HepG2 (cell line): ENCODE measurements around the gene RHBDD3. TPM values are rescaled to one million over a fixed set of nuclear protein-coding genes. Genes with fewer than 3 reads are reported as not detected.

ENCODE experiments used
- ARHGAP35 ChIP-seq: sonication (generic); formaldehyde crosslinking; IDR thresholded peaks from 2 replicates; pipeline ENCODE4 v1.9.0; 2022; ENCODE audit warnings: mild to moderate bottlenecking, inconsistent platforms, moderate library complexity, missing genetic modification reagents, borderline replicate concordance
- DR1 ChIP-seq: sonication (generic); formaldehyde crosslinking; IDR thresholded peaks from 2 replicates; pipeline ENCODE4 v1.8.0; 2021; ENCODE audit warnings: mild to moderate bottlenecking, missing genetic modification reagents, inconsistent platforms
- HOXA3 ChIP-seq: sonication (generic); formaldehyde crosslinking; IDR thresholded peaks from 2 replicates; pipeline ENCODE4 v1.5.0; 2020; ENCODE audit warnings: missing genetic modification reagents
- MAFK ChIP-seq, 2 experiments: IDR thresholded peaks in 1 of 2; conservative IDR thresholded peaks in 1 of 2; 2 replicates each; pipeline ENCODE4 v1.6.1; 2011; ENCODE audit warnings: improper control_type of control experiment in 2 of 2, low read length in 2 of 2
- PATZ1 ChIP-seq: sonication (generic); formaldehyde crosslinking; IDR thresholded peaks from 2 replicates; pipeline ENCODE4 v1.4.0; 2020; ENCODE audit warnings: missing genetic modification reagents
- PCBP2 ChIP-seq: fragments of 200-400 bp; formaldehyde crosslinking; optimal IDR thresholded peaks from 2 replicates; pipeline ENCODE3; 2018; ENCODE audit warnings: low read length, low read depth; ENCODE audit not compliant: poor library complexity, severe bottlenecking
- RFXANK ChIP-seq: IDR thresholded peaks from 2 replicates; pipeline ENCODE4 v1.6.1; 2016
- TEAD3 ChIP-seq: optimal IDR thresholded peaks from 2 replicates; pipeline ENCODE3; 2016; ENCODE audit warnings: borderline replicate concordance
- ZGPAT ChIP-seq: IDR thresholded peaks from 2 replicates; pipeline ENCODE4 v1.6.1; 2016; ENCODE audit warnings: mild to moderate bottlenecking
- ZMYM2 ChIP-seq: sonication (generic); formaldehyde crosslinking; IDR thresholded peaks from 2 replicates; pipeline ENCODE4 v1.8.0; 2022; ENCODE audit warnings: mild to moderate bottlenecking, missing genetic modification reagents
- ZNF503 ChIP-seq: sonication (generic); formaldehyde crosslinking; IDR thresholded peaks from 2 replicates; pipeline ENCODE4 v1.4.0; 2020; ENCODE audit warnings: missing genetic modification reagents
- ZNF543 ChIP-seq: sonication (generic); formaldehyde crosslinking; IDR thresholded peaks from 2 replicates; pipeline ENCODE4 v1.4.0; 2020; ENCODE audit warnings: mild to moderate bottlenecking, missing genetic modification reagents
- ZNF75D ChIP-seq: sonication (generic); formaldehyde crosslinking; IDR thresholded peaks from 2 replicates; pipeline ENCODE4 v1.8.1; 2023; ENCODE audit warnings: missing genetic modification reagents, mild to moderate bottlenecking, borderline replicate concordance
- ZNF776 ChIP-seq: sonication (generic); formaldehyde crosslinking; IDR thresholded peaks from 2 replicates; pipeline ENCODE4 v1.4.0; 2020; ENCODE audit warnings: mild to moderate bottlenecking, missing genetic modification reagents
- ZNF780A ChIP-seq: sonication (generic); formaldehyde crosslinking; IDR thresholded peaks from 2 replicates; pipeline ENCODE4 v1.8.0; 2022; ENCODE audit warnings: mild to moderate bottlenecking, missing genetic modification reagents, moderate library complexity
- ZSCAN22 ChIP-seq: sonication (generic); formaldehyde crosslinking; IDR thresholded peaks from 2 replicates; pipeline ENCODE4 v1.4.0; 2020; ENCODE audit warnings: mild to moderate bottlenecking, missing genetic modification reagents
- polyA plus RNA-seq, 8 experiments: library from polyadenylated mRNA; depleted of rRNA in 3 of 8; stranded (reverse) in 7 of 8; unstranded in 1 of 8; fragments of >200 nt; fragmentation: Illumina TruSeq in 4 of 8; extraction: Trizol in 4 of 8; gene quantifications; 2 replicates each; pipeline versions ENCODE4 v1.2.1 to v1.2.3, GENCODE V29; 2011 to 2016; ENCODE audit warnings: low read depth in 4 of 8, missing spikeins in 1 of 8, mixed read lengths in 1 of 8; ENCODE audit not compliant: insufficient read depth in 1 of 8
- total RNA-seq, 5 experiments: library from RNA; depleted of rRNA; stranded (reverse); fragments of >200 nt; fragmentation: Illumina TruSeq; extraction: Trizol; gene quantifications; 2 replicates each; pipeline ENCODE4 v1.2.3, GENCODE V29; 2016; ENCODE audit warnings: low read depth in 1 of 5
- TF ChIP-seq, protein P1 (sequence below): sonication (generic); formaldehyde crosslinking; IDR thresholded peaks from 2 replicates; pipeline ENCODE4 v1.4.0; 2020; ENCODE audit warnings: missing genetic modification reagents, borderline replicate concordance
- TF ChIP-seq, protein P2 (sequence below): sonication (generic); formaldehyde crosslinking; IDR thresholded peaks from 2 replicates; pipeline ENCODE4 v1.8.1; 2023; ENCODE audit warnings: mild to moderate bottlenecking, moderate library complexity, missing genetic modification reagents
- TF ChIP-seq, protein P3 (sequence below): sonication (generic); formaldehyde crosslinking; IDR thresholded peaks from 2 replicates; pipeline ENCODE4 v1.4.0; 2020; ENCODE audit warnings: missing genetic modification reagents, borderline replicate concordance

The RHBDD3 gene
- total and polyA plus RNA-seq, 2 of the 13 experiments (the other 11 are each of a cell fraction or from before 2014, with no cell fraction given): 12.1 to 26.7 TPM

- TF ChIP-seq, protein P1, sequence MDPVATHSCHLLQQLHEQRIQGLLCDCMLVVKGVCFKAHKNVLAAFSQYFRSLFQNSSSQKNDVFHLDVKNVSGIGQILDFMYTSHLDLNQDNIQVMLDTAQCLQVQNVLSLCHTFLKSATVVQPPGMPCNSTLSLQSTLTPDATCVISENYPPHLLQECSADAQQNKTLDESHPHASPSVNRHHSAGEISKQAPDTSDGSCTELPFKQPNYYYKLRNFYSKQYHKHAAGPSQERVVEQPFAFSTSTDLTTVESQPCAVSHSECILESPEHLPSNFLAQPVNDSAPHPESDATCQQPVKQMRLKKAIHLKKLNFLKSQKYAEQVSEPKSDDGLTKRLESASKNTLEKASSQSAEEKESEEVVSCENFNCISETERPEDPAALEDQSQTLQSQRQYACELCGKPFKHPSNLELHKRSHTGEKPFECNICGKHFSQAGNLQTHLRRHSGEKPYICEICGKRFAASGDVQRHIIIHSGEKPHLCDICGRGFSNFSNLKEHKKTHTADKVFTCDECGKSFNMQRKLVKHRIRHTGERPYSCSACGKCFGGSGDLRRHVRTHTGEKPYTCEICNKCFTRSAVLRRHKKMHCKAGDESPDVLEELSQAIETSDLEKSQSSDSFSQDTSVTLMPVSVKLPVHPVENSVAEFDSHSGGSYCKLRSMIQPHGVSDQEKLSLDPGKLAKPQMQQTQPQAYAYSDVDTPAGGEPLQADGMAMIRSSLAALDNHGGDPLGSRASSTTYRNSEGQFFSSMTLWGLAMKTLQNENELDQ (CRISPR knock-in tag): no peak
- TF ChIP-seq ZNF776 (CRISPR knock-in tag) (no peak), ZNF503 (CRISPR knock-in tag) (no peak), MAFK (conservative IDR thresholded peaks at IDR 0.05 in 1 of 2, IDR thresholded peaks at IDR 0.05 in 1 of 2; ENCODE audit: low read length in 2 of 2) (no peak), ZNF75D (CRISPR knock-in tag) (no peak), ZMYM2 (no peak), PATZ1 (CRISPR knock-in tag) (peak; percentile 74), RFXANK (CRISPR knock-in tag) (no peak), TEAD3 (CRISPR knock-in tag) (no peak), ZGPAT (CRISPR knock-in tag) (peak; percentile 26; the same call in 1 of the 2 replicates), HOXA3 (0 out of 2 replicates have a peak, but pooled peaks have one; percentile 22), ZNF780A (CRISPR knock-in tag) (no peak), ZSCAN22 (CRISPR knock-in tag) (no peak), ARHGAP35 (CRISPR knock-in tag) (no peak), DR1 (no peak), PCBP2 (no peak), ZNF543 (no peak)
- TF ChIP-seq, protein P2, sequence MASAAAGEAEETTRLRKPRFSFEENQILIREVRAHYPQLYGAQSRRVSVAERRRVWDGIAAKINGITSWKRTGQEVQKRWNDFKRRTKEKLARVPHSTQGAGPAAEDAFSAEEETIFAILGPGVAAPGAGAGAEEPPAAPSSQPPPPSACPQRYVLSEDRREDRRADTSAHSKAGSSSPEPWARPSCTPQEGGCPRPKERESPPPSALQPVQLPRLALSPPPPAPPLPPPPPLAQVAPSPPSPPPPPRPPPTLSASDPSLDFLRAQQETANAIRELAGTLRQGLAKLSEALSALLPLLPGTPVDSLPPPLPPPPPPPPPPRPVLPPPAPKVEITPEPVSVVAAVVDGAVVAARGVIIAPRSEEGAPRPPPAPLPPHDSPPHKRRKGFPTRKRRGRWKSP: no peak
- TF ChIP-seq, protein P3, sequence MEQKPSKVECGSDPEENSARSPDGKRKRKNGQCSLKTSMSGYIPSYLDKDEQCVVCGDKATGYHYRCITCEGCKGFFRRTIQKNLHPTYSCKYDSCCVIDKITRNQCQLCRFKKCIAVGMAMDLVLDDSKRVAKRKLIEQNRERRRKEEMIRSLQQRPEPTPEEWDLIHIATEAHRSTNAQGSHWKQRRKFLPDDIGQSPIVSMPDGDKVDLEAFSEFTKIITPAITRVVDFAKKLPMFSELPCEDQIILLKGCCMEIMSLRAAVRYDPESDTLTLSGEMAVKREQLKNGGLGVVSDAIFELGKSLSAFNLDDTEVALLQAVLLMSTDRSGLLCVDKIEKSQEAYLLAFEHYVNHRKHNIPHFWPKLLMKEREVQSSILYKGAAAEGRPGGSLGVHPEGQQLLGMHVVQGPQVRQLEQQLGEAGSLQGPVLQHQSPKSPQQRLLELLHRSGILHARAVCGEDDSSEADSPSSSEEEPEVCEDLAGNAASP (CRISPR knock-in tag): no peak
Observed at GRCh38 chr22:29216873-29217666, 50.7 kb downstream of the RHBDD3 start (continued).
